Activated T-helper 2 cell treated with anti-CD3 and anti-CD28 coated beads, Interferon-gamma antibody, Interleukin-2, Interleukin-4, amounts not matched to agents 10 μg/mL and 5 μg/mL and 100 μg/mL, durations not matched to agents 14 hours and 24 hours and 36 hours (primary cell): Measurements from ENCODE around the gene SLAIN2. TPM values are rescaled to one million over a fixed set of nuclear protein-coding genes. Genes with fewer than 3 reads are reported as not detected.

Experiments
- DNase-seq: peaks from one replicate; pipeline ENCODE4 v3.0.0; 2021; ENCODE audit warnings: low spot score
- H3K27ac Mint-ChIP-seq: one replicate; pipeline ENCODE4 v1.8.0; 2021; ENCODE audit warnings: mixed read lengths
- H3K27me3 Mint-ChIP-seq: one replicate; pipeline ENCODE4 v1.8.0; 2021; ENCODE audit warnings: low read depth, mixed read lengths
- H3K36me3 Mint-ChIP-seq: one replicate; pipeline ENCODE4 v1.8.0; 2021; ENCODE audit warnings: low read depth, mixed read lengths
- H3K4me1 Mint-ChIP-seq: one replicate; pipeline ENCODE4 v1.8.0; 2021; ENCODE audit warnings: low read depth, mixed read lengths
- H3K4me3 Mint-ChIP-seq: one replicate; pipeline ENCODE4 v1.8.0; 2021; ENCODE audit warnings: low read depth, mild to moderate bottlenecking, moderate library complexity, mixed read lengths
- H3K9me3 Mint-ChIP-seq: one replicate; pipeline ENCODE4 v1.8.0; 2021; ENCODE audit warnings: mixed read lengths
- intact Hi-C: fragments of 100-400 bp; cut with micrococcal nuclease; formaldehyde crosslinking; loops from one replicate; pipeline ENCODE4 v1.15.1; 2023
- total RNA-seq: library from RNA; stranded (reverse); gene quantifications from 2 replicates; pipeline ENCODE4 v1.2.3, GENCODE V29; 2022

SLAIN2 gene
- total RNA-seq, 1 donor from 2014 or later, result 67.1 TPM

- no peak for DNase-seq
- no peaks in the 10 kb centered on the region for H3K27me3 Mint-ChIP-seq
- H3K4me3 Mint-ChIP-seq, result no peak overlapping the region
- H3K9me3 Mint-ChIP-seq, result no peaks in the 10 kb centered on the region
- intact Hi-C loops, result no loop called here
- H3K27ac Mint-ChIP-seq, result no peak overlapping the region
- H3K36me3 Mint-ChIP-seq, result peaks cover 40% of the 10 kb centered on the region
- H3K4me1 Mint-ChIP-seq, result peaks cover 2% of the 10 kb centered on the region
These were observed 39.3 kb downstream of the SLAIN2 start for GRCh38 chr4:48380583-48381167.

- Mint-ChIP-seq H3K9me3 (no peaks in the 10 kb centered on the region), H3K4me1 (no peaks in the 10 kb centered on the region), H3K36me3 (peaks cover 37% of the 10 kb centered on the region), H3K4me3 (no peak overlapping the region), H3K27ac (no peak overlapping the region), H3K27me3 (no peaks in the 10 kb centered on the region)
- intact Hi-C loops, result no loop called here
- DNase-seq, result no peak
These were observed 47.3 kb downstream of the SLAIN2 start for GRCh38 chr4:48388525-48389154.

GRCh38 chr4:48396043-48396442, 54.7 kb downstream of the SLAIN2 start:
- intact Hi-C loops, result no loop called here
- Mint-ChIP-seq H3K9me3 (no peaks in the 10 kb centered on the region), H3K4me1 (peaks cover 8% of the 10 kb centered on the region), H3K36me3 (peaks cover 56% of the 10 kb centered on the region), H3K27ac (no peak overlapping the region), H3K27me3 (no peaks in the 10 kb centered on the region), H3K4me3 (no peak overlapping the region)
- no peak for DNase-seq

GRCh38 chr4:48400416-48400815, 59.1 kb downstream of the SLAIN2 start:
- Mint-ChIP-seq H3K4me3 (no peak overlapping the region), H3K9me3 (no peaks in the 10 kb centered on the region), H3K27me3 (no peaks in the 10 kb centered on the region), H3K36me3 (peaks cover 52% of the 10 kb centered on the region), H3K4me1 (peaks cover 24% of the 10 kb centered on the region), H3K27ac (no peak overlapping the region)
- DNase-seq, result no peak
- intact Hi-C loops, result no loop called here

GRCh38 chr4:48403358-48403757, 62.0 kb downstream of the SLAIN2 start:
- DNase-seq, result no peak
- Mint-ChIP-seq H3K27ac (no peak overlapping the region), H3K36me3 (peaks cover 35% of the 10 kb centered on the region), H3K4me3 (no peak overlapping the region), H3K9me3 (no peaks in the 10 kb centered on the region), H3K4me1 (peaks cover 25% of the 10 kb centered on the region), H3K27me3 (no peaks in the 10 kb centered on the region)
- intact Hi-C loops, result no loop called here

- no peaks in the 10 kb centered on the region for H3K9me3 Mint-ChIP-seq
- no peak overlapping the region for H3K27ac Mint-ChIP-seq
- peaks cover 33% of the 10 kb centered on the region for H3K36me3 Mint-ChIP-seq
- H3K27me3 Mint-ChIP-seq, result no peaks in the 10 kb centered on the region
- no peak overlapping the region for H3K4me3 Mint-ChIP-seq
- H3K4me1 Mint-ChIP-seq, result peaks cover 25% of the 10 kb centered on the region
- intact Hi-C loops, result loop anchor here (2.0 kb wide), 1 partner anchor 63 kb away; the partner anchor contains the start of gene SLAIN2
- no peak for DNase-seq
These were observed 62.5 kb downstream of the SLAIN2 start for GRCh38 chr4:48403779-48404178.

- Mint-ChIP-seq H3K27me3 (no peaks in the 10 kb centered on the region), H3K27ac (no peak overlapping the region), H3K9me3 (no peaks in the 10 kb centered on the region), H3K36me3 (peaks cover 34% of the 10 kb centered on the region), H3K4me1 (peaks cover 18% of the 10 kb centered on the region), H3K4me3 (no peak overlapping the region)
- no peak for DNase-seq
- intact Hi-C loops, result loop anchor here (2.0 kb wide), 1 partner anchor 65 kb away; the partner anchor contains the start of gene SLAIN2
These were observed 64.6 kb downstream of the SLAIN2 start for GRCh38 chr4:48405924-48406323.

GRCh38 chr4:48409203-48409602, 67.9 kb downstream of the SLAIN2 start:
- Mint-ChIP-seq H3K27ac (no peak overlapping the region), H3K4me3 (no peak overlapping the region), H3K9me3 (no peaks in the 10 kb centered on the region), H3K27me3 (no peaks in the 10 kb centered on the region), H3K4me1 (peaks cover 10% of the 10 kb centered on the region), H3K36me3 (peaks cover 34% of the 10 kb centered on the region)
- DNase-seq, result no peak
- intact Hi-C loops, result no loop called here

- H3K27ac Mint-ChIP-seq, result no peak overlapping the region
- H3K9me3 Mint-ChIP-seq, result no peaks in the 10 kb centered on the region
- peaks cover 27% of the 10 kb centered on the region for H3K36me3 Mint-ChIP-seq
- no peaks in the 10 kb centered on the region for H3K4me1 Mint-ChIP-seq
- no peaks in the 10 kb centered on the region for H3K27me3 Mint-ChIP-seq
- intact Hi-C loops, result no loop called here
- no peak for DNase-seq
- H3K4me3 Mint-ChIP-seq, result no peak overlapping the region
These were observed 69.5 kb downstream of the SLAIN2 start for GRCh38 chr4:48410812-48411211.

- intact Hi-C loops, result no loop called here
- Mint-ChIP-seq H3K27ac (no peak overlapping the region), H3K27me3 (no peaks in the 10 kb centered on the region), H3K9me3 (no peaks in the 10 kb centered on the region), H3K4me1 (no peaks in the 10 kb centered on the region), H3K4me3 (no peak overlapping the region), H3K36me3 (peaks cover 24% of the 10 kb centered on the region)
- no peak for DNase-seq
These were observed 78.8 kb downstream of the SLAIN2 start for GRCh38 chr4:48420144-48420543.

- Mint-ChIP-seq H3K4me3 (no peak overlapping the region), H3K9me3 (no peaks in the 10 kb centered on the region), H3K27ac (no peak overlapping the region), H3K4me1 (no peaks in the 10 kb centered on the region), H3K36me3 (peaks cover 24% of the 10 kb centered on the region), H3K27me3 (no peaks in the 10 kb centered on the region)
- DNase-seq, result no peak
- intact Hi-C loops, result no loop called here
These were observed 79.8 kb downstream of the SLAIN2 start for GRCh38 chr4:48421101-48421500.

GRCh38 chr4:48428926-48429325, 87.6 kb downstream of the SLAIN2 start:
- intact Hi-C loops, result no loop called here
- no peaks in the 10 kb centered on the region for H3K27me3 Mint-ChIP-seq
- peaks cover 11% of the 10 kb centered on the region for H3K36me3 Mint-ChIP-seq
- H3K4me3 Mint-ChIP-seq, result no peak overlapping the region
- no peaks in the 10 kb centered on the region for H3K9me3 Mint-ChIP-seq
- H3K27ac Mint-ChIP-seq, result no peak overlapping the region
- no peak for DNase-seq
- H3K4me1 Mint-ChIP-seq, result peaks cover 32% of the 10 kb centered on the region

- no peaks in the 10 kb centered on the region for H3K27me3 Mint-ChIP-seq
- no peak overlapping the region for H3K4me3 Mint-ChIP-seq
- no peak overlapping the region for H3K27ac Mint-ChIP-seq
These were observed 88.6 kb downstream of the SLAIN2 start for GRCh38 chr4:48429709-48430474.

More at GRCh38 chr4:48429709-48430474, 88.6 kb downstream of the SLAIN2 start:
- H3K36me3 Mint-ChIP-seq, result peaks cover 11% of the 10 kb centered on the region
- intact Hi-C loops, result no loop called here
- no peaks in the 10 kb centered on the region for H3K9me3 Mint-ChIP-seq
- DNase-seq, result no peak
- H3K4me1 Mint-ChIP-seq, result peaks cover 32% of the 10 kb centered on the region
